SJSA1 (cell line): Measurements from ENCODE around the gene MME. TPM values are rescaled to one million over a fixed set of nuclear protein-coding genes. Genes with fewer than 3 reads are reported as not detected.
"Not testable (repeated sequence)": the region's sequence is repeated elsewhere in the genome, so short reads cannot be mapped to it uniquely, and the experiment has no call there.

Experiments used
- DNase-seq, 2 experiments: peaks; one replicate each; pipeline ENCODE4 v3.0.0-alpha.2; 2015 to 2020; ENCODE audit warnings: low spot score in 2 of 2, low read depth in 1 of 2
- H3K27ac ChIP-seq: fragments of 250-450 bp; sonication (Bioruptor Pico); 2 replicates; pipeline ENCODE4 v1.5.1; 2020; ENCODE audit warnings: mild to moderate bottlenecking, moderate library complexity
- H3K27me3 ChIP-seq: fragments of 250-450 bp; sonication (Bioruptor Pico); replicated peaks from 2 replicates; pipeline ENCODE4 v1.5.1; 2020; ENCODE audit warnings: mild to moderate bottlenecking, moderate library complexity
- H3K36me3 ChIP-seq: fragments of 250-450 bp; sonication (Bioruptor Pico); 2 replicates; pipeline ENCODE4 v1.5.1; 2020; ENCODE audit warnings: mild to moderate bottlenecking
- H3K4me1 ChIP-seq: fragments of 250-450 bp; sonication (Bioruptor Pico); replicated peaks from 2 replicates; pipeline ENCODE4 v1.6.1; 2021; ENCODE audit warnings: mild to moderate bottlenecking
- H3K4me3 ChIP-seq: fragments of 250-450 bp; sonication (Bioruptor Pico); 2 replicates; pipeline ENCODE4 v1.5.1; 2020; ENCODE audit warnings: mild to moderate bottlenecking
- H3K9me3 ChIP-seq: fragments of 250-450 bp; sonication (Bioruptor Pico); replicated peaks from 2 replicates; pipeline ENCODE4 v1.5.1; 2020; ENCODE audit warnings: mild to moderate bottlenecking
- total RNA-seq: library from RNA; depleted of rRNA; stranded (reverse); fragments of >200 nt; shearing (Covaris generic); gene quantifications from 2 replicates; pipeline ENCODE4 v1.2.3, GENCODE V29; 2014

The MME gene
- total RNA-seq, 1 experiment from 2014 or later: 19.1 TPM

DNA sequence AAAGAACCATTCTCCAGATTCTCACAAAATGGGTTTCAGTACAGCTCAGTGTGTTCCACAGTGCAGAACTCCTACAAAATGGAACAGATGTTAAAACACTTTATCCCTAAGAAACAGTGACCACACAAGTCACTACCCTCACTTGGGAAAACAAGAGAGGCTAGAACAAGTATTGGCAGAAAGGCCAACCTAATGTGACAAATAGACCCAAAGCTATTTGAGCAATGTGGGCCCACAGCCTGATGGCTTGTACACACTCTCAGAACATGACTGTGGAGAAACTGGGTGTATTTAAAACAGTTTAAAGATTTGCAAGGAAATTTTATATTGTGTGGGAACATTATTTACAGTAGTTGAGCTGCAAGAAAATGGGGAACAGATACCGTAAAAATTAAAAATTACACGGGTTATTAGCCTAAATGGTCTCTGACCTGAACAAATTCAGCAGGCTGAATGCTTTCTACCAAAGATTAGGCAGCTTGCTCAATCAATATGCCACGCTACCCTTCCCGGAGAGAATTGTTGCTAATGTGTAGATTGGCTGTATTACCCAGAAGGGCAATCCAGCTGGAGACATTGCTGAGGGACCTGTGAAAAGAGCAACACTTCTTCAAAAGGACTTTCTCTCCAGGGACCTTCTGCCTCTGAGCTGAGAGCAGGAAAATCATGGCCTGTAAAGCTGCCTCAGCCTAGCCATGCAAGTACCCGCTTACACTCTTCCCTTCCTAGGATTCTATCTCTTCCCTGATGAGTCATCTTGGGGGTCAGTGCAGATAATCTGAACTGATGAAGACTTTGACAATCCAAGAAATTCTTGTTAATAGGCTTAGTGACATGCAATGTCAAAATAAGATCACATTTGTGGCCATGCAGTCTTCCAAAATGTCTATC is 116.3 kb downstream of the MME start:
- Histone ChIP-seq H3K36me3 (no peaks in the 10 kb centered on the region), H3K27me3 (no peaks in the 10 kb centered on the region; the same call in 1 of the 2 replicates), H3K9me3 (no peaks in the 10 kb centered on the region), H3K4me1 (no peaks in the 10 kb centered on the region), H3K4me3 (no peak overlapping the region), H3K27ac (no peak overlapping the region)
- DNase-seq: no peak

DNA sequence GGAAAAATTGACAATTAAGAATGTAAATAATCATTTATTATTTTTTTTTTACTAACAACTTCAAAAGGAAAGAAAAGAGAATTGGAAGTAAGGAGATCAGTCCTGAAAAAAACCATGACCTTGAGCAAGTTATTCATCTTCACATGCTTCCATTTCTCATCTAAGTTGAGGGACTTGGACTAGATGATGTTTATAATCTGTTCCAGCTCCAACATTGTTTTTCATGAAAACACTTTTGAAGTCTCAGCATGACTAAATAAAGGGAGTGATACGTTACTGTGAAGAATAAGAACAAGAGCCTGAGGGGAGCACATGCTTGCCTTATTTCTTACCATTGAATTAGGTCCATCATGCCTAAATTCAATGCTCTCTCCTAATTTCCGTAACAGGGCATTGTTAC is 117.7 kb downstream of the MME start:
- no peaks in the 10 kb centered on the region for H3K4me1 ChIP-seq
- H3K27ac ChIP-seq: no peak overlapping the region
- H3K9me3 ChIP-seq: no peaks in the 10 kb centered on the region
- no peaks in the 10 kb centered on the region for H3K36me3 ChIP-seq
- H3K27me3 ChIP-seq: no peaks in the 10 kb centered on the region
- DNase-seq: no peak
- H3K4me3 ChIP-seq: no peak overlapping the region

- Histone ChIP-seq H3K9me3 (no peaks in the 10 kb centered on the region), H3K4me3 (no peak overlapping the region), H3K27me3 (no peaks in the 10 kb centered on the region), H3K4me1 (no peaks in the 10 kb centered on the region), H3K27ac (no peak overlapping the region), H3K36me3 (no peaks in the 10 kb centered on the region)
- no peak for DNase-seq
Observed at GRCh38 chr3:155202626-155203025, 122.5 kb downstream of the MME start.

DNA sequence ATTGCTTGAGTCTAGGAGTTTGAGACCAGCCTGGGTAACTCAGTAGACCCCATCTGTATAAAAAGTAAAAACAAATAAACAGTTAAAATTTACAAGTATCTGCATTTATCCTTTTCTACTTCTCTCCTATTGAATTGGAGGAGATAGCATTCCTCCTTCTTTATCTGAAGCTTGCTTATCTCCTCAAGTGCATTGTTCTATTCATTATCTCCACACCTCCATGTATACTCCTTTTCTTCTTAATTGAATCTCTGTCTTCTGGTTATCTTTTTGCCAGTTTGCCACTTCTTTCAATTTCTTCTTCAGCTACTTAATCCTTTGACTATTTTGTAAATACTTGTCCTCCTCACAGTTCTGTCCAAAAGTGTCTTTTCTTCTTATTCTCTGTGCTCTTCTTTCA is 124.7 kb downstream of the MME start:
- no peak for DNase-seq
- H3K4me1 ChIP-seq: no peaks in the 10 kb centered on the region
- H3K36me3 ChIP-seq: no peaks in the 10 kb centered on the region
- no peaks in the 10 kb centered on the region for H3K9me3 ChIP-seq
- no peaks in the 10 kb centered on the region for H3K27me3 ChIP-seq
- no peak overlapping the region for H3K27ac ChIP-seq
- H3K4me3 ChIP-seq: no peak overlapping the region

DNA sequence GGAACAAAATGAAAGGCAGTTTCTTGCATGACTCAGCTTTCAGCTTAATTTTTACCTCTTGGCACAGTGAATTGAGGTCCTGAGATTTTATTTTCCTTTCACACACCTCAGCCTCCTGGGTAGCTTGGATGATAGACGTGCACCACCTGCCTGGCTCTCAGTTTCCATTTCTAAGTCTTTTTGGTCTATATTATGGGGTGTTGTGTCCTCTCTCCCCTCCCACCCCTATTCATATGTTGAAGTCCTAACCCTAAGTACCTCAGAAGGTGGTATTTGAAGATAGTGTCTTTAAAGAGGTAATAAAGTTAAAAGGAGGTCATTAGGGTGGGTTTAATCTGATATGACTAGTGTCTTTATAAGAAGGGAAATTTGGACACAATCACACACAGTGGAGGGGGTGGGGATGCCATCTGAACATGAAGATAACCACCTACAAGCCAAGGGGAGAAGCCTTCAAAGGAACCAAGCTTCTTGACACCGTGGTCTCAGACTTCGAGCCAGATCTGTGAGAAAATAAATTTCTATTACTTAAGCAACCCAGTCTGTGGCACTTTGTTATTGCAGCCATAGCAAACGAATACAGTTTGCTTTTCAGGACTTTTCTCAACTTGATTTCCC is 128.2 kb downstream of the MME start:
- Histone ChIP-seq H3K9me3 (no peaks in the 10 kb centered on the region), H3K4me1 (no peaks in the 10 kb centered on the region), H3K27ac (no peak overlapping the region), H3K27me3 (no peaks in the 10 kb centered on the region), H3K4me3 (no peak overlapping the region), H3K36me3 (no peaks in the 10 kb centered on the region)
- no peak for DNase-seq

GRCh38 chr3:155210736-155211135 is 130.6 kb downstream of the MME start:
- no peak for DNase-seq
- no peak overlapping the region for H3K27ac ChIP-seq

GRCh38 chr3:155211266-155211665 is 131.1 kb downstream of the MME start:
- H3K4me1 ChIP-seq: no peaks in the 10 kb centered on the region
- H3K27ac ChIP-seq: no peak overlapping the region
- no peak for DNase-seq
- no peak overlapping the region for H3K4me3 ChIP-seq
- H3K36me3 ChIP-seq: no peaks in the 10 kb centered on the region
- no peaks in the 10 kb centered on the region for H3K27me3 ChIP-seq
- no peaks in the 10 kb centered on the region for H3K9me3 ChIP-seq

More at GRCh38 chr3:155210736-155211135, 130.6 kb downstream of the MME start:
- H3K36me3 ChIP-seq: no peaks in the 10 kb centered on the region
- no peaks in the 10 kb centered on the region for H3K27me3 ChIP-seq
- no peaks in the 10 kb centered on the region for H3K4me1 ChIP-seq
- H3K9me3 ChIP-seq: no peaks in the 10 kb centered on the region
- H3K4me3 ChIP-seq: no peak overlapping the region

- H3K9me3 ChIP-seq: no peaks in the 10 kb centered on the region
- DNase-seq: no peak
- no peak overlapping the region for H3K4me3 ChIP-seq
- H3K36me3 ChIP-seq: no peaks in the 10 kb centered on the region
- no peak overlapping the region for H3K27ac ChIP-seq
- no peaks in the 10 kb centered on the region for H3K4me1 ChIP-seq
- H3K27me3 ChIP-seq: no peaks in the 10 kb centered on the region
Observed at GRCh38 chr3:155211940-155212339, 131.8 kb downstream of the MME start.

- not testable (repeated sequence) for H3K27me3 ChIP-seq, H3K36me3 ChIP-seq, H3K27ac ChIP-seq, DNase-seq, H3K9me3 ChIP-seq, H3K4me1 ChIP-seq, H3K4me3 ChIP-seq
Observed at GRCh38 chr3:155216007-155216406, 135.9 kb downstream of the MME start.

DNA sequence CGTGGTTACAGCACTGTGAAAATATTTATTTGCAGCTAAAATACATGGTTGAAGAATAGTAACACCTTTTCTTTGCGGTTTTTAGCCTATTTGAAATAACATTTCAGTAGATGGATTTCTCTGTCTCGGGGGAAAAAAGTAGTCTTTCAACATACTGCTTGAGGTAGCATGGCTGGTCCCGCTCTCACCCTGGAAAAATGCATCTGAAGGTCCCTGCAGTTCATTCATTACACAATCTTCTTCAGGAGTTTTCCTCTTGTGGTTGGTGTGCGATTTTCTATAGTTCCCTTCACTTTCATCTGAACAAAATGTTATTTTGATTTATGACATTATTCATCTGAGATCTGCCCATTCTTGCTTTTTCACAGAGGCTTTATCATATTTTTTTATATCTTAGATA is 137.5 kb downstream of the MME start:
- H3K4me1 ChIP-seq: no peaks in the 10 kb centered on the region
- H3K27ac ChIP-seq: no peak overlapping the region
- H3K36me3 ChIP-seq: no peaks in the 10 kb centered on the region
- DNase-seq: no peak
- no peaks in the 10 kb centered on the region for H3K27me3 ChIP-seq
- H3K9me3 ChIP-seq: no peaks in the 10 kb centered on the region
- no peak overlapping the region for H3K4me3 ChIP-seq

- Histone ChIP-seq H3K4me3 (no peak overlapping the region), H3K36me3 (no peaks in the 10 kb centered on the region), H3K27ac (no peak overlapping the region)
Observed at GRCh38 chr3:155218462-155218861, 138.3 kb downstream of the MME start.

DNA sequence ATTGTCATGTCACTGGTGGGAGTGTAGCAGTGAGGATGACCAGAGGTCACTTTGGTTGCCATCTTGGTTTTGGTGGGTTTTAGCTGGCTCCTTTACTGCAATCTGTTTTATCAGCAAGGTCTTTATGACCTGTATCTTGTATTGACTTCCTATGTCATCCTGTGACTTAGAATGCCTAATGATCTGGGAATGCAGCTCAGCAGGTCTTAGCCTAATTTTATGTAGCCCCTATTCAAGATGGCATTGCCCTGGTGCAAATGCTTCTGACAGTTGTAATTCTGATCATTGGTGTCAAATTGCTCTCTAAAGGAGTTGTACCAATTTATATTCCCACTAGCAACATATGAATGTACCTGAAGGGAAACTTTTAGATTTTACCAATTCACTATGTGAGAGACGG is 139.0 kb downstream of the MME start:
- H3K36me3 ChIP-seq: no peaks in the 10 kb centered on the region
- no peaks in the 10 kb centered on the region for H3K9me3 ChIP-seq
- no peak overlapping the region for H3K4me3 ChIP-seq
- no peaks in the 10 kb centered on the region for H3K27me3 ChIP-seq
- DNase-seq: no peak
- H3K4me1 ChIP-seq: no peaks in the 10 kb centered on the region
- H3K27ac ChIP-seq: no peak overlapping the region

More at GRCh38 chr3:155218462-155218861, 138.3 kb downstream of the MME start:
- no peaks in the 10 kb centered on the region for H3K9me3 ChIP-seq
- H3K27me3 ChIP-seq: no peaks in the 10 kb centered on the region
- H3K4me1 ChIP-seq: no peaks in the 10 kb centered on the region
- DNase-seq: no peak

DNA sequence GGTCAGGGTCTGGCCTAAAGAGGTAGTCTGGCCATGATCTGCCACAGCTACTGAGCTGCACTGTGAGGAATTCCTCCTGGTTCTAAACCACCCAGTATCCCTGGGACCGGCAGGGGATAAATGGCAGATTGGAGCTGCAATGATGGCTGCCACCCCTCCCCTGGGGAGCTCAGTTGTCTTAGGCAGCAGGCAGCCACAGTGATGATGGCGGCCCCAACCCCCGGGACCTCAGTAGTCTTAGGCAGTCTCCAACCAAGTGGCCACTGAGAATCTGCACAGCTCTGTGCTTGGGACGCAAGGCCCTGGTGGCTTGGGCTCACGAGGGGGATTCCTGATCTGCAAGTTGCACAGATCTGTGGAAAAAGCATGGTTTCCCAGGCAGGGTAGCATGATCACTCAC is 145.3 kb downstream of the MME start:
- no peak overlapping the region for H3K4me3 ChIP-seq
- no peaks in the 10 kb centered on the region for H3K36me3 ChIP-seq
- no peaks in the 10 kb centered on the region for H3K9me3 ChIP-seq
- H3K27ac ChIP-seq: no peak overlapping the region
- DNase-seq: no peak
- H3K27me3 ChIP-seq: no peaks in the 10 kb centered on the region
- H3K4me1 ChIP-seq: no peaks in the 10 kb centered on the region

DNA sequence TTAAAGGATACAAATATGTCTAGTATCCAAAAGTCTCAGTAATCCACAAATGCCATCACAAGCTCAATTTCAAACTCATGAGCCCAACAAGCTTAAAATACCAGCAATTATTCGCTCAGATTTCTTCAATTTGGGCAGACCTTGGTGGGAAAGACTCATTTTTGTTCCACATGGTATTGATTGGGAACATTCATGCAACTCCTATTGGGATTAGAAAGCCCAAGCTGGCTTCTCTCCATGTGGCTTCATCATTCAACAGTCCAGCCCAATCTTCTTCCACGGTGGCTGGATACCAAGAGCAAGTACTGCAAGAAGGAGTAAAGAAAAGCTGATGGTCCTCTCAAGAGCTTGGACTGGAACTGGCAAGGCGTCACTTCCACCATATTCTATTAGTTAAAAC is 147.0 kb downstream of the MME start:
- Histone ChIP-seq H3K27ac (no peak overlapping the region), H3K36me3 (no peaks in the 10 kb centered on the region), H3K4me3 (no peak overlapping the region), H3K9me3 (no peaks in the 10 kb centered on the region), H3K27me3 (no peaks in the 10 kb centered on the region), H3K4me1 (peaks cover 2% of the 10 kb centered on the region)
- DNase-seq: no peak
